ENCODE data around the gene HPCAL1.

- no peak for TF ChIP-seq POLR2AphosphoS5 (IDR thresholded peaks at IDR 0.05; ENCODE audit: low read depth)
- TF ChIP-seq CREB1 (CRISPR knock-in tag; IDR thresholded peaks at IDR 0.05; ENCODE audit: low read depth), result no peak
- no peak for TF ChIP-seq CTCF (conservative IDR thresholded peaks at IDR 0.05; ENCODE audit: low read depth in 2 of 2)
These were observed 93.2 kb downstream of the HPCAL1 start for GRCh38 chr2:10395893-10396292.

All from GM23338 (cell line).